Epithelial cell of prostate (primary cell): ENCODE data around the gene HMX1.

Experiments used
- DNase-seq: peaks from one replicate; pipeline ENCODE4 v3.0.0-alpha.2; 2011; ENCODE audit warnings: low read depth, low spot score
- H3K27ac ChIP-seq: fragments of 450-650 bp; 2 replicates; pipeline ENCODE4 v1.5.1; 2017; ENCODE audit warnings: mild to moderate bottlenecking

HMX1 gene

DNA sequence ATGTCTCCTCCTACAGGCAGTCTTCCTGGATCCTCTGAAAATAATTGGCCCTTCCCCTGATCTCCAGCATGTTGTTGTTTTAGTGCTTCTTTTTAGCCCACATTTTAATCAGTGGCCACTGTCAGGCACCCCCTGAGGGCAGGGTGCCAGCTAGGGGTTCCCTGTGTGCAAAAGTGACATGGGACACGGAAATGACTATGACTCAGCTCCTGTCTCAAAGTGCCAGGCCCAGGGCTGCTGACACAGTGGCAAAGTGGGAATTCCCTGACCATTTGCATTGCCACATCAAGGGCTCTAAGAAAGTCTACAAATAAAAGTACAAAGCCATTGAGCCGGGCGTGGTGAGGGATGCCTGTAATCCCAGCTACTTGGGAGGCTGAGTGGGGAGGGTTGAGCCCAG, 24.8 kb downstream of the HMX1 start:
- DNase-seq: no peak
- no peak overlapping the region for H3K27ac ChIP-seq

GRCh38 chr4:8846046-8846720, 25.5 kb downstream of the HMX1 start:
- H3K27ac ChIP-seq: no peak overlapping the region
- DNase-seq: no peak

GRCh38 chr4:8844976-8845690, 26.5 kb downstream of the HMX1 start:
- no peak overlapping the region for H3K27ac ChIP-seq
- no peak for DNase-seq

GRCh38 chr4:8843597-8843996, 28.0 kb downstream of the HMX1 start:
- DNase-seq: no peak
- H3K27ac ChIP-seq: no peak overlapping the region

- H3K27ac ChIP-seq: no peak overlapping the region
- DNase-seq: no peak
These were observed 29.0 kb downstream of the HMX1 start for GRCh38 chr4:8842614-8843013.

DNA sequence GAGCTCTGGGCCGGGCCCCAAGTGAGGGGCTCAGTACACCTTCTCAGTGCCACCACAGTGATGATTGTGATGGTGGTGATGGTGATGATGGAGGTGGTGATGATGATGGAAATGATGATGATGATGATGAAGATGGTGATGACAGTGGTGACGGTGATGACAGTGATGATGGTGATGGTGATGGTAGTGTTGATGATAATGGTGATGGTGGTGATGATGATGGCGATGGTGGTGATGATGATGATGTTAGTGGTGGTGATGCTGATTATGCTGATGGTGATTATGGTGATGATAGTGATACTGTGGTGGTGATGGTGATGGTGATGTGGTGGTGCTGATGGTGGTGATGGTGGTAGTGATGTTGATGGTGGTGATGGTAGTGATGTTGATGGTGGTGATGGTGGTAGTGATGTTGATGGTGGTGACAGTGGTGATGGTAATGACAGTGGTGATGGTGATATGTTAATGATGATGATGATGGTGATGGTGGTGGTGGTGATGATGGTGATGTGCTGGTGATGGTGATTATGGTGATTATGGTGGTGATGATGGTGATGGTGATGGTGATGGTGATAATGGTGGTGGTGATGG, 29.9 kb downstream of the HMX1 start:
- DNase-seq: no peak
- no peak overlapping the region for H3K27ac ChIP-seq

GRCh38 chr4:8840816-8841455, 30.7 kb downstream of the HMX1 start:
- DNase-seq: no peak
- no peak overlapping the region for H3K27ac ChIP-seq

GRCh38 chr4:8840006-8840793, 31.4 kb downstream of the HMX1 start:
- no peak overlapping the region for H3K27ac ChIP-seq
- DNase-seq: no peak

DNA sequence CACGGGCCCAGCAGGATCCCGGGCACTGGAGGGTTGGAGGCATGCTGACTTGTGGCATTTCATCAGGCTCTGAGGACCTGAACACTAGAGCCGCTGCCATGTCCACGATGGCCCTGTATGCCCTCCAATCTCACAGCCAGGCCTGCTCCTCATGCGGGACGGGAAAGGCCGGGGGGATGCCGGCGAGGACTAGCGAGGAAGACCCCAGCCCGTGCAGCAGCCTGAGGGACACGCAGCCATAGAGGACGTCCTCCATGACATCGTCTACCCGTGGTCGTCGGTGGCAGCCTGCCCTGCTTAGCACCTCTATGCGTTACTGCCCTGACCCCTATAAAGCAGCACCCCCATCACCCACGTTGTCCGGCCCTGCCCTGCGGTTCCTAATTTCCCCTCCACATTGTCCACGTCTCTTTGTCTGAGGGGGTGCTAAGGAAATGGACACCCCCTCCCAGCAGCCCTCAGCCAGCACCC, 32.6 kb downstream of the HMX1 start:
- no peak overlapping the region for H3K27ac ChIP-seq
- DNase-seq: no peak

GRCh38 chr4:8838296-8838960, 33.2 kb downstream of the HMX1 start:
- DNase-seq: no peak
- H3K27ac ChIP-seq: no peak overlapping the region

DNA sequence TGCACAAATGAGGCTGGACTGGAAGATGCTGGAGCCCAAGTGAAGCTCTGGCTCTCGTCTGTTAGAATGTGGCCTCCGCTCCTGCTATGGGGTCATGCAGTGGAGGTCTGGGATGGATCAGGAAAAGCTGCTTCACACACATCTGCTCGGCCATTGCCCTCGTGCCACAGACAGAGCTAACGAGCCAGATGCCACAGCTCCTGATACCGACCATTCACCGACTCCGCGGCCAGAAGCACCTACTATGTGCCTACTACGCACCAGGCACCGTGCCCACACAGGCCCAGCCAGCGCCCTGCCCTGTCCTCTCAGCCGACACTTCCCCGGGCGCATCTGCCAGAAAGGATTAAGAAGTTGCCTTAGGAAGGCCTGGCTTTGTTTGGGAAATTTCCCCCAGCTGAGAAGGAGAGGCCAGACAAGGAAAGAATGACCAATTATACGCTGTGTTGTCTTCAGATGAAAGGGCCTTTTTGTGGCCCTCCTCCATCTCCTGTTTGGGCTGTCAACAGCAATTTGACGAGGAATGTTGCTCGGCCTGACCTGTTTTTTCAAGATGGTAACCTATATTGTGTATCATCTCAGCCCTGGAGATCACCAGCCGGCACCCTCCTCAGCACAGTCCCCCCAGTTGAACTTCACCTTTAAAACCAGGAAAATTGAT, 34.3 kb downstream of the HMX1 start:
- H3K27ac ChIP-seq: no peak overlapping the region
- DNase-seq: no peak

GRCh38 chr4:8836664-8837171, 34.9 kb downstream of the HMX1 start:
- no peak overlapping the region for H3K27ac ChIP-seq
- no peak for DNase-seq

- DNase-seq: no peak
- H3K27ac ChIP-seq: no peak overlapping the region
These were observed 35.9 kb downstream of the HMX1 start for GRCh38 chr4:8835521-8836365.

GRCh38 chr4:8834681-8835220, 36.9 kb downstream of the HMX1 start:
- DNase-seq: no peak
- no peak overlapping the region for H3K27ac ChIP-seq

DNA sequence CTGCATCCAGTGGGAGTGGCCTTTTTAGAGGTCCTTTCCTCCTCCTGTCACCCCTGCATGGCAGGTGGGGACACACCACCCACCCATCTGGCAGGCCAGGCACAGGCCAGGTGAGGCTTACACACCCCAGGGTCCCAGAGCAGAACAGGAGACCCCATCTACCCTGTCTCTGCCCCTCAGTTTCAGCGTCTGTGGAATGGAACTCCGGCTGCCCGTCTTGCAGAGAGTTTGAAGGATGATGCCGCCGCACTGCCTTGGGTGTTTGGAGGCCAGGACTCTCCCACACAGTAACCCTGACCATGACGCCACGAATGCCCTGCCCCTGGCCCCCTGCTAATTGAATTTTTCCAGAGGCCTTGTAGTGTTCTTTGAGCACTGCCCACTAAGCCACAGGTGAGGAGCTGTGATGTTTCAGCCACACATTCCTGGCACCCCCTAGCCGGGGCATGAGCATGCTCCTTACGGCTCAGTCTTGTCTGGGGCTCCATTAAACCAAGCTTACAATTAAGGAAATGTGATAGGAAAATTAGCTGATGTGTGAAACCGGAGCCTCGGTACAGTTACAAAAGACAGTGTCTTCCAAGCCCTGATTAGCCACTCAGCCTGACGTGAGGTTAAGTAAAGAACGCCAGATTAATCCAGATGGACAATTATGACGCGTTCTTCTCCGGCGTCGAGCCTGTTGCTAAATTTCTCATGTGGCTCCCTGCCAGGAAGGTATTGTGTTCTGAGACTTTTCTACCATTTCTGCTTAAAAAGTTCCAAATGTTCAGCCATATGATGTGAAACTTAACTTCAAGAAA, 39.3 kb downstream of the HMX1 start:
- DNase-seq: no peak
- H3K27ac ChIP-seq: no peak overlapping the region

- DNase-seq: no peak
- H3K27ac ChIP-seq: no peak overlapping the region
These were observed 40.2 kb downstream of the HMX1 start for GRCh38 chr4:8831221-8832112.
